IPS DF 6.9 (cell line): Measurements from ENCODE around the gene TNRC6C.

ENCODE experiments used
- DNase-seq: peaks from one replicate; pipeline ENCODE4 v3.0.0-alpha.2; 2013; ENCODE audit warnings: low read depth, low spot score
- H3K27ac ChIP-seq: one replicate; pipeline ENCODE4 v1.5.1; 2013; ENCODE audit warnings: low read length, control low read depth
- H3K27me3 ChIP-seq: 2 replicates; pipeline ENCODE4 v1.6.1; 2013; ENCODE audit warnings: mild to moderate bottlenecking, low read length; ENCODE audit not compliant: control insufficient read depth, insufficient read depth
- H3K36me3 ChIP-seq: 2 replicates; pipeline ENCODE4 v1.6.1; 2013; ENCODE audit warnings: low read length; ENCODE audit not compliant: control insufficient read depth, insufficient read depth
- H3K4me1 ChIP-seq: 2 replicates; pipeline ENCODE4 v1.6.1; 2013; ENCODE audit warnings: low read length; ENCODE audit not compliant: control insufficient read depth, insufficient read depth
- H3K4me3 ChIP-seq: 2 replicates; pipeline ENCODE4 v1.5.1; 2013; ENCODE audit warnings: mild to moderate bottlenecking, low read length
- H3K9me3 ChIP-seq: 2 replicates; pipeline ENCODE4 v1.6.1; 2013; ENCODE audit warnings: low read length, inconsistent platforms; ENCODE audit not compliant: control insufficient read depth, insufficient read depth
- WGBS: extraction: QIAGEN DNeasy Blood & Tissue Kit; methylation state at CpG from one replicate; pipeline ENCODE4 v1.1.7; 2013; ENCODE audit warnings: mixed read lengths, missing lambda C conversion rate; ENCODE audit not compliant: insufficient read length, insufficient coverage; 5-methylcytosine and 5-hydroxymethylcytosine counted together

Gene TNRC6C

DNA sequence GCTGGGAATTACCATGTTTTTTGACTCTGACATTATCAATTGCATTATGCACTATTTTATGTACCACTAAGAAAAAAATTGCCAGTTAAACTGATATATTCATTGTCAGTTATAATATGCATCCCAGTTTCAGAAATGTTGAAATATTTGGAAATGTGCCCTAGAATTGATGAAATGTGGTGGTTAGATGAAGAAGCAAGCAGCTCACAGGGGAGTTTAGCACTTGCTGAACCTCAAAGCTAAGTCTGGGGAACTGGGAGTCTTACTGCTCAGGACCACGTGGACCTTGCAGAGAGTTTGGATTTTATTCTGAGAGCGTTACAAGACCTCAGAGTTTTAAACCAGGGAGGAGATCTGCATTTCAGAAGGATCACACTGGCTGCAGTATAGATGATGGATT is 67.9 kb downstream of the TNRC6C start:
- Histone ChIP-seq H3K4me3 (no peak overlapping the region), H3K4me1 (no peaks in the 10 kb centered on the region), H3K36me3 (no peaks in the 10 kb centered on the region), H3K9me3 (no peaks in the 10 kb centered on the region), H3K27me3 (no peaks in the 10 kb centered on the region), H3K27ac (no peak overlapping the region)
- no peak for DNase-seq
- no CpG with 5 or more reads among the region's 2 CpGs for WGBS

DNA sequence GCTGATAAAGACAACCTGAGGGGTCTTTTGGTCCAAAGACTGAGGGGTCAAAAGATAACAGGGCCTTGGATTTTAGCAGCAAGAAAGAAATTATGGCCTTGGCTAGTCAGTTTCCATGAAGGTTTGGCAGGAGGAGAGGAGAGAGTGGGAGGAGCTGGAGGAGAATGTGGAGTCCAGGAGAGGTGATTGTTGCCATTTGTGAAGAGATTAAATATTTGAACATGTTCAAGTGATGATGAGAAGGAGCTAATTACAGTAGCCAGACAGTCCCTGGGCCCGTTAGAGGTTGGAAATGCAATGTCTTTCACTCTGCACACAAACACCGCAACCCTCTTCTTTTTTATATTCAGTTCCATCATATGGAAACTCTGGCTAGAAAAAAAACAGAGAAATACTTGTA is 68.6 kb downstream of the TNRC6C start:
- no CpG with 5 or more reads among the region's 2 CpGs for WGBS
- Histone ChIP-seq H3K36me3 (no peaks in the 10 kb centered on the region; the same call in 1 of the 2 replicates), H3K27ac (no peak overlapping the region), H3K4me3 (no peak overlapping the region), H3K27me3 (no peaks in the 10 kb centered on the region), H3K4me1 (no peaks in the 10 kb centered on the region), H3K9me3 (no peaks in the 10 kb centered on the region)
- DNase-seq = no peak

DNA sequence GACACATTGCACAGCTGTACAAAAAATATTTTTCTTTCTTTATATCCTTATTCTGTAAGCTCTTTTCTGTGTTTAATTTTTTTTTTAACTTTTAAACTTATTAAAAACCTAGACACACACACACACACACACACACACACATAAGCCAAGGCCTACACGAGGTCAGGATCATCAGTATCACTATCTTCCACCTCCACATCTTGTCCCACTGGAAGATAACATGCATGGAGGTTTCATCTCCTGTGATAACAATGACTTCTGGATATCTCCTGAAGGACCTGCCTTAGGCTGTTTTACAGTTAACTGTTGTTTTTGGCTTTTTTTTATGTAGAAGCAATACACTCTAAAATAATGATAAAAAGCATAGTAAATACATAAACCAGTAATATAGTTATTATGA is 71.2 kb downstream of the TNRC6C start:
- Histone ChIP-seq H3K9me3 (no peaks in the 10 kb centered on the region), H3K4me3 (no peak overlapping the region), H3K4me1 (no peaks in the 10 kb centered on the region), H3K36me3 (no peaks in the 10 kb centered on the region; the same call in 1 of the 2 replicates), H3K27ac (no peak overlapping the region), H3K27me3 (no peaks in the 10 kb centered on the region)
- WGBS = no CpG with 5 or more reads among the region's 1 CpG
- no peak for DNase-seq

DNA sequence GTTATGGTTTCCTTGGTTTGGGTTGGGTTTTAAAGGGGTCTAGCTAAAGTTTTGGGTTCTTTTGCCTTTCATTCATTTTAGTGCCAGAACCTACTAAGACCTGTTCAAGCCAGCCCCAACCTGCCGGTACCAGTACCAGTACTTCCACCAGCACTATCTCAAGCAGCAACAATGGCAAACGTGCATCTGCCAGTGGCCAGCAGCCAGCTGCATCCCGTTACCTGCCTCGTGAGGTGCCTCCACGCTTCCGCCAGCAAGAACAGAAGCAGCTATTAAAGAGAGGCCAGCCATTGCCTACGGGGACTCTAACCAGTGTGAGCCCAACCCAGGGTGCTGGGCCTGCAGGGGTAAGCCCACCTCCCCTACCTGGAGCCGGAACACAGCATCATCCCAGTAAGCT is 72.9 kb downstream of the TNRC6C start:
- H3K9me3 ChIP-seq = no peaks in the 10 kb centered on the region
- no peaks in the 10 kb centered on the region for H3K4me1 ChIP-seq
- no peak overlapping the region for H3K4me3 ChIP-seq
- no peak overlapping the region for H3K27ac ChIP-seq
- no CpG with 5 or more reads among the region's 8 CpGs for WGBS
- no peaks in the 10 kb centered on the region for H3K27me3 ChIP-seq
- no peak for DNase-seq
- no peaks in the 10 kb centered on the region; the same call in 1 of the 2 replicates for H3K36me3 ChIP-seq

DNA sequence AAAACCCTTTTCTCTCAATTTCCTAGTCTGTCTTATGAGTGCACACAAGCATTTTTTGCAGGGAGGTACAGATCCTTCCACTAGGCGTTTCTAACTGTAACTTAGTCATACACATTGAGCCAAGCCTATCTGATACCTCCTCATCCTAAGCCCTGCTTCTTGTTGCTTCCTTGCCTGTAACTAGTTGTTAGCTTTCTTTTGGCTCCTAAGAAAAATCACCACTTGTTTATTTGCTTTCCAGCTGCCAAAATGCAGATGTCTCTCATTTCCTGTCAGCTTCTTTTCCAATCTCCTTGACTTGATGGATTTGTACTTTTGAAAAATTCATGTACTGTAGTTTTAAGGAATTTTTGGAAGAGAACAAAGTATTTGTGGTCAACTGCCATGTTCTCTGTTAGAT is 73.7 kb downstream of the TNRC6C start:
- no CpG with 5 or more reads among the region's 1 CpG for WGBS
- Histone ChIP-seq H3K27me3 (no peaks in the 10 kb centered on the region), H3K27ac (no peak overlapping the region), H3K4me3 (no peak overlapping the region), H3K36me3 (no peaks in the 10 kb centered on the region; the same call in 1 of the 2 replicates), H3K4me1 (no peaks in the 10 kb centered on the region), H3K9me3 (no peaks in the 10 kb centered on the region)
- no peak for DNase-seq

DNA sequence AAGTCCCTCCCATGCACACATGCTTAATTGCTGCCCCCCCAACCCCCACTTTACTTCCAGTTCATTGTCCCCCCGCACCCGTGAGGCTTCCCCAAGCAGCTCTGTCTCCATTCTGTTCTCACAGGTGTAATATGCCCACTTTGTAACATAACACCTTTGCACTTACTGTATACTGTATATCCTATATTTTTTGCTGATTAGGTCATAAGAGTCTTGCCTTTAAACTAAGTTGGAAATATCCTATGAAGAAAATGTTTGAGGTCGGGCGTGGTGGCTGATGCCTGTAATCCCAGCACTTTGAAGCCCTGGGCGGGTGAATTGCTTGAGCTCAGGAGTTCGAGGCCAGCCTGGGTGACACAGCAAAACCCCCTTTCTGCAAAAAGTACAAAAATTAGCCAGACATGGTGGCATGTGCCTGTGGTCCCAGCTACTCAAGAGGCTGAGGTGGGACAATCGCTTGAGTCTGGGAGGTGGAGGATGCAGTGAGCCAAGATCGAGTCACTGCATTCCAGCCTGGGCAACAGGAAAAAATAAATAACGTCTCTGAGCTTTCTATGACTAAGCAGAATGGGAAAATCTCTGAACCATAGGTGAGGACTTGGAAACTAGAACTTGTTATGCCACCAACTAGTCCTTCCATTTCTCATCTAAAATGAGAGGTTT is 76.1 kb downstream of the TNRC6C start:
- no CpG with 5 or more reads among the region's 9 CpGs for WGBS
- H3K27me3 ChIP-seq = no peaks in the 10 kb centered on the region
- H3K36me3 ChIP-seq = peaks cover 2% of the 10 kb centered on the region; the same call in 1 of the 2 replicates
- no peaks in the 10 kb centered on the region for H3K4me1 ChIP-seq
- no peak overlapping the region for H3K27ac ChIP-seq
- H3K4me3 ChIP-seq = no peak overlapping the region
- no peak for DNase-seq
- H3K9me3 ChIP-seq = no peaks in the 10 kb centered on the region

DNA sequence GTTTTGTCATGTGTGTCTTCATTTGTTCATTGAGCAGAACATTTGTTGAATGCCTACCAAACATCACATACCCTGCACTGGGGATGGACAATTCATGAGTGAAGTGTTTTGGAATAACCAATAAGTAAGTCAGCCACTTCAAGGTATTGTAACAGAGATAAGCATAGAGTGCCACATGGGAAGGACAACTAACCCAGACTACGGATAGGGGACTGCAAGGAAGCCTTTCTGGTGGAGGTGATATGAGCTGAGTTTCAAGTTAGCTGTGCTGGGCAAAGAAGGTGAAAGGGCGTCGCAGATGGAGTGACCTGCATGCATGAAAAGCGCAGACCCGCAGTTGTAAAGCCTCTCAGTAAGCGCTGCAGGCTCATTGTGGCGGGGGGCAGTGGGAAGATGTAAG is 78.8 kb downstream of the TNRC6C start:
- Histone ChIP-seq H3K9me3 (no peaks in the 10 kb centered on the region), H3K4me3 (no peak overlapping the region), H3K36me3 (peaks cover 2% of the 10 kb centered on the region; the same call in 1 of the 2 replicates), H3K27me3 (no peaks in the 10 kb centered on the region), H3K27ac (no peak overlapping the region), H3K4me1 (0 out of 2 replicates have a peak, but pooled peaks cover 2% of the 10 kb centered on the region)
- DNase-seq = no peak
- WGBS = no CpG with 5 or more reads among the region's 7 CpGs

DNA sequence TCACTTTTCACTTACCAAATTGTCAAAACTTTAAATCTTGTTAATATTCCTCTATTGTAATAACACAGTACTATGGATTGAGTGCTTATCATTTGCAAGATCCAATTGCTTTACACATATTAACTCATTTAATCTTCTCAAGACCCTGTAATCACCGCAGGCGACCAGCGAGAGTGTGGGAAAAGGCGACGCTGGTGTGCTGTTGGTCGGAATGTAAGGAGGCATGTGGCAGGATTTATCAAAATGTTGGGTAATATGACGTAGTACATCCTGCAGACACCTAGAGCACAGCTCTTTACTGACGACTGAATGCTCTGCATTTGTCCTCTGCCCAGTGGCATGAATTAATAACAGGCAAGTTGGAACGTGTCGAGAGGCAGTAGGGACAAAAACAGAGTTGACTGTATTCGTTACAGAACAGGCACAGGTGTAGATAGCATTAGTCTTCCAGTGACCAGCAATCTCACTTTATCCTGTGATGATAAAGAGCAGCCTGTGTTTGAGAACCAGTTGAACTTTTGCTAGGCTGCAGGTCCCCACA is 80.3 kb downstream of the TNRC6C start:
- H3K36me3 ChIP-seq = peaks cover 2% of the 10 kb centered on the region; the same call in 1 of the 2 replicates
- no CpG with 5 or more reads among the region's 11 CpGs for WGBS
- H3K9me3 ChIP-seq = no peaks in the 10 kb centered on the region
- H3K27me3 ChIP-seq = no peaks in the 10 kb centered on the region
- H3K4me3 ChIP-seq = no peak overlapping the region
- 0 out of 2 replicates have a peak, but pooled peaks cover 2% of the 10 kb centered on the region for H3K4me1 ChIP-seq
- no peak for DNase-seq
- no peak overlapping the region for H3K27ac ChIP-seq

DNA sequence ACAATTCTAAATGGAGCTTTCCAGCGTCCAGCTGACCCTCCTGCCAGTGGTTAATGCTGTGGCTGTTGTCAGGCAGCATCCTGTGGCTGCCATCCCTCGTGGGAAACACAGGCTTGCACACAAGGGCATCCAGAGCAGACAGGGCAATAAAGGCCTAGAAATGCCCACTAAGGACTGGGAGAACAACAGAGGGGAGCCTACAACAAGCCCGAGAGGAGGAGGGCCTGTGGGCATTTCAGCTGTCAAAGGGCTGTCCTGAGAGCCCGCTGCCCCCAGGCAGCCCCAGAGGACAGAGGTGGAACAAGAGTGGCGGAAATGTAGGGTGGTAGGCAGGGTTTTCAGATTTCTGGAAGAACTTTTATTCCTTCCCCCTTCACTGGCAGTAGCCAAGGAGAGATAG is 81.1 kb downstream of the TNRC6C start:
- Histone ChIP-seq H3K4me3 (no peak overlapping the region), H3K27me3 (no peaks in the 10 kb centered on the region), H3K27ac (no peak overlapping the region), H3K36me3 (peaks cover 2% of the 10 kb centered on the region; the same call in 1 of the 2 replicates), H3K4me1 (0 out of 2 replicates have a peak, but pooled peaks cover 2% of the 10 kb centered on the region), H3K9me3 (no peaks in the 10 kb centered on the region)
- DNase-seq = no peak
- no CpG with 5 or more reads among the region's 5 CpGs for WGBS

DNA sequence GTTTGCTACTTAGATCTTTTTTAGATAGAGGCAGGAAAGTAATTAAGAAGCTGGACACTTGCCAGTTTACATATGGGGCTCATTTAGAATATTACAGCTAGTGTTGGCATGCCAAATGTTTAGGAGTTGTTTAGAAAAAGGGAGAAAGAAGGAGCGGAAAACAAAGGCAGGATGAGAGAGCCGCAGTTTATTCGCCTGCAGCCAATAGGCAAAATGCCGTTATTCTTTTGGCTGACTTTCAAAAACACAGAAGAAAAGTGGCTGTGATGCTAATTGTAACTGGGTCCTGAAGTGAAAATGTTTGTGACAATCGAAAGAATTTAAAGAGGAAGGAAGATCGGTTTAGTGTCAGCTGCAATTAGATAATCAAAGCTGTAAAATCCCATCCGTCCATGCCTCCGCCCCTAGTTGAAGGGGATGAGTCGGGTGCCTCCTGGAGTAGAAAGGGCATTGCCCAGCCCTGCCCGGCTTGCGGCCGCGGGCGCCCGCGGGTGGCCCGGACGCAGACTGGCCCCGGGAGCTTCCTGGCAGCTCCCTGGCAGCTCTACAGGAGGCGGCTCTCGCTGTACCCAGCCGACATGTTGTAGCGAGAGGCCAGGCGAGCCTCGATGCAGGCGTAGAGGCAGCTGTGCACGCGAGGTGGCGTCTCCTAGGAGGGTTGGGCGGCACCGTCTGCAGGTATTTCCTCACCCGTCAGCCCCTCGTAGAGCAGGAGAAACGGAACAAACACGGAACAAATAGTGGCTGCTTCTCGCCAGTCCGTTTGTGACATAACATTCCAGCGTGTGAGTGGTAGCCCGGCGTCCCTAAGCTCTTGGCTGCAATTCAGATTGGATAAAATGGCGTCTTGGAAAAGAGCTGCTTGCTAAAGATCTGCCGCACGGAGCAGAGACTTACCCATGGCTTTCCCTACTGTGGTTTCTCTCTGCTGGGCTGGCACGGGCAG is 82.2 kb downstream of the TNRC6C start:
- no peak for DNase-seq
- Histone ChIP-seq H3K36me3 (peaks cover 2% of the 10 kb centered on the region; the same call in 1 of the 2 replicates), H3K27me3 (no peaks in the 10 kb centered on the region), H3K4me1 (0 out of 2 replicates have a peak, but pooled peaks cover 2% of the 10 kb centered on the region), H3K4me3 (no peak overlapping the region; the same call in 1 of the 2 replicates), H3K9me3 (no peaks in the 10 kb centered on the region), H3K27ac (no peak overlapping the region)
- 100% methylated on average over 1 of the region's 44 CpGs for WGBS
